OCI-LY1 (cell line): Measurements from ENCODE around the gene ACTR10.

Experiments
- H2AFZ ChIP-seq: fragments of 200-600 bp; sonication (generic), shearing (Covaris generic); 2 replicates; pipeline ENCODE4 v1.6.0; 2014; ENCODE audit warnings: antibody characterized with exemption, mild to moderate bottlenecking, low read length
- H3F3A ChIP-seq: fragments of 200-600 bp; sonication (generic), shearing (Covaris generic); 2 replicates; pipeline ENCODE4 v1.6.0; 2014; ENCODE audit warnings: mild to moderate bottlenecking, antibody characterized with exemption, low read length, moderate library complexity; ENCODE audit not compliant: insufficient read depth
- H3K27ac ChIP-seq: fragments of 200-600 bp; sonication (generic); 2 replicates; pipeline ENCODE4 v1.5.1; 2014; ENCODE audit warnings: low read length, mixed run types, mild to moderate bottlenecking, low read depth; ENCODE audit not compliant: poor library complexity, severe bottlenecking
- H3K27me3 ChIP-seq: fragments of 200-600 bp; sonication (generic); 2 replicates; pipeline ENCODE4 v1.6.0; 2014; ENCODE audit warnings: antibody characterized with exemption, mild to moderate bottlenecking, low read length, moderate library complexity; ENCODE audit not compliant: insufficient read depth
- H3K36me3 ChIP-seq: fragments of 200-600 bp; sonication (generic); 2 replicates; pipeline ENCODE4 v1.6.1; 2014; ENCODE audit warnings: mild to moderate bottlenecking, antibody characterized with exemption, low read length, moderate library complexity, mixed read lengths; ENCODE audit not compliant: insufficient read depth
- H3K4me1 ChIP-seq: fragments of 200-600 bp; sonication (generic); 2 replicates; pipeline ENCODE4 v1.5.1; 2014; ENCODE audit warnings: mild to moderate bottlenecking, low read length, moderate library complexity; ENCODE audit not compliant: insufficient read depth, severe bottlenecking
- H3K4me2 ChIP-seq: fragments of 200-600 bp; sonication (generic), shearing (Covaris generic); 2 replicates; pipeline ENCODE4 v1.6.1; 2014; ENCODE audit warnings: low read length
- H3K4me3 ChIP-seq: fragments of 200-600 bp; sonication (generic); 2 replicates; pipeline ENCODE4 v1.5.1; 2014; ENCODE audit warnings: low read length, low read depth, mild to moderate bottlenecking, mixed read lengths; ENCODE audit not compliant: poor library complexity, severe bottlenecking
- H3K79me2 ChIP-seq: fragments of 200-600 bp; shearing (Covaris generic); 2 replicates; pipeline ENCODE4 v1.6.1; 2016; ENCODE audit warnings: mixed run types, low read length, mixed read lengths; ENCODE audit not compliant: insufficient read depth
- H3K9ac ChIP-seq: fragments of 200-600 bp; sonication (generic), shearing (Covaris generic); 2 replicates; pipeline ENCODE4 v1.6.1; 2014; ENCODE audit warnings: mild to moderate bottlenecking, low read length, mixed read lengths
- H3K9me2 ChIP-seq: fragments of 200-600 bp; sonication (generic), shearing (Covaris generic); 2 replicates; pipeline ENCODE4 v1.6.1; 2014; ENCODE audit warnings: low read depth, mild to moderate bottlenecking, low read length, mixed read lengths
- H3K9me3 ChIP-seq: fragments of 200-600 bp; shearing (Covaris generic); 2 replicates; pipeline ENCODE4 v1.6.1; 2014; ENCODE audit warnings: low read length, mixed read lengths
- H4K20me1 ChIP-seq: fragments of 200-600 bp; sonication (generic), shearing (Covaris generic); 2 replicates; pipeline ENCODE4 v1.6.0; 2016; ENCODE audit warnings: mild to moderate bottlenecking, low read length; ENCODE audit not compliant: insufficient read depth
- CTCF ChIP-seq: fragments of 200-600 bp; sonication (generic), shearing (Covaris generic); IDR thresholded peaks from 2 replicates; pipeline ENCODE4 v1.5.1; 2017; ENCODE audit warnings: mild to moderate bottlenecking, antibody characterized with exemption, low read length, moderate library complexity, mixed read lengths
- EZH2 ChIP-seq: fragments of 200-600 bp; sonication (generic), shearing (Covaris generic); IDR thresholded peaks from 2 replicates; pipeline ENCODE4 v1.8.0; 2017; ENCODE audit warnings: borderline replicate concordance, mixed run types, mild to moderate bottlenecking, antibody characterized with exemption, low read length, moderate library complexity, mixed read lengths

The ACTR10 gene

GRCh38 chr14:58177125-58177524, 22.8 kb upstream of the ACTR10 start:
- TF ChIP-seq CTCF (no peak), EZH2 (no peak)
- Histone ChIP-seq H2AFZ (no peak overlapping the region), H3K9me2 (no peaks in the 10 kb centered on the region)

DNA sequence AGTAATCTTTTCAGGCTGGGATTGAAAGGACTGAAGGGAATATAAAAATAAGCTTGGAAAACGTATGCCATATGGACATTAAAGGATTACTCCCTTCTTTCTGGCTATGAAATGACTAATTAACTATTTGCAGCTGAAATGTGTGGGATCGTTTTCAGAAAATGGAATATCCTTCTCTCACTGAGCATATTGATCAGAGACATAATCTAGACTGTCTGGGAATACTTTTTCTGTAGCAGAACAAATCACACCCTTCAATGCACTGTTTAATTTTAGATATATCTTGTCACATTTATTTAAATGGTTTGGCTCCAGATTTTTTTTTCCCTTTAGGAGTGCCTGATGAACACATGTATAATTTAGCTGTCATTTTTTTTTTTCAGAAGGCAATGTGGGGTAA, 10.8 kb upstream of the ACTR10 start:
- no peaks in the 10 kb centered on the region for H3K4me1 ChIP-seq
- no peak overlapping the region for H3K4me3 ChIP-seq
- H3K9ac ChIP-seq: no peak overlapping the region
- H3K79me2 ChIP-seq: no peaks in the 10 kb centered on the region
- H3K36me3 ChIP-seq: no peaks in the 10 kb centered on the region
- H2AFZ ChIP-seq: no peak overlapping the region
- no peak overlapping the region for H3K27ac ChIP-seq
- H3K9me3 ChIP-seq: no peaks in the 10 kb centered on the region
- no peaks in the 10 kb centered on the region for H3K27me3 ChIP-seq
- TF ChIP-seq CTCF (no peak), EZH2 (no peak)
- no peak overlapping the region for H3K4me2 ChIP-seq
- H3F3A ChIP-seq: no peaks in the 10 kb centered on the region
- H4K20me1 ChIP-seq: no peaks in the 10 kb centered on the region
- no peaks in the 10 kb centered on the region for H3K9me2 ChIP-seq

More at GRCh38 chr14:58177125-58177524, 22.8 kb upstream of the ACTR10 start:
- Histone ChIP-seq H3K4me3 (no peak overlapping the region), H3K27me3 (no peaks in the 10 kb centered on the region), H3K36me3 (no peaks in the 10 kb centered on the region), H3K27ac (no peak overlapping the region), H4K20me1 (no peaks in the 10 kb centered on the region), H3K9me3 (no peaks in the 10 kb centered on the region), H3K9ac (no peak overlapping the region), H3K4me2 (no peak overlapping the region), H3F3A (no peaks in the 10 kb centered on the region), H3K4me1 (no peaks in the 10 kb centered on the region), H3K79me2 (no peaks in the 10 kb centered on the region)

- H3F3A ChIP-seq: no peaks in the 10 kb centered on the region
- H3K79me2 ChIP-seq: no peaks in the 10 kb centered on the region
- no peaks in the 10 kb centered on the region for H3K9me3 ChIP-seq
- no peaks in the 10 kb centered on the region for H3K9me2 ChIP-seq
- TF ChIP-seq EZH2: no peak
- no peak for TF ChIP-seq CTCF
- no peak overlapping the region for H3K9ac ChIP-seq
- H4K20me1 ChIP-seq: no peaks in the 10 kb centered on the region
- H3K27me3 ChIP-seq: no peaks in the 10 kb centered on the region
- H3K4me1 ChIP-seq: no peaks in the 10 kb centered on the region
- H3K4me2 ChIP-seq: no peak overlapping the region
- no peak overlapping the region for H3K4me3 ChIP-seq
- no peak overlapping the region for H2AFZ ChIP-seq
- H3K27ac ChIP-seq: no peak overlapping the region
- no peaks in the 10 kb centered on the region for H3K36me3 ChIP-seq
Observed at GRCh38 chr14:58191763-58192601, 8.0 kb upstream of the ACTR10 start.
